Measurements from ENCODE around the gene DCTN1.

- no peak for TF ChIP-seq POLR2AphosphoS5 (IDR thresholded peaks at IDR 0.05; ENCODE audit: low read depth, low read length)
- no peak for TF ChIP-seq POLR2A (IDR thresholded peaks at IDR 0.05; ENCODE audit: low read depth, low read length)
- no peak for TF ChIP-seq TAF1 (IDR thresholded peaks at IDR 0.05; ENCODE audit: borderline replicate concordance, low read depth, low read length)
Observed at GRCh38 chr2:74349889-74350288, 30.2 kb downstream of the DCTN1 start.
